IgD-negative memory B cell (primary cell): ENCODE measurements around the gene GLIS1. TPM values are rescaled to one million over a fixed set of nuclear protein-coding genes. Genes with fewer than 3 reads are reported as not detected.

ENCODE experiments used
- H3K27ac Mint-ChIP-seq, 3 donors: one replicate each; pipeline ENCODE4 v1.8.0; 2020 to 2022; ENCODE audit warnings: mild to moderate bottlenecking in 3 of 3, mixed read lengths in 3 of 3, moderate library complexity in 1 of 3
- H3K27me3 Mint-ChIP-seq: one replicate; pipeline ENCODE4 v1.8.0; 2021; ENCODE audit warnings: mixed read lengths
- H3K36me3 Mint-ChIP-seq: one replicate; pipeline ENCODE4 v1.8.0; 2020; ENCODE audit warnings: mild to moderate bottlenecking, mixed read lengths
- H3K4me1 Mint-ChIP-seq, 3 donors: one replicate each; pipeline ENCODE4 v1.8.0; 2020 to 2022; ENCODE audit warnings: mixed read lengths in 3 of 3, mild to moderate bottlenecking in 1 of 3
- H3K4me3 Mint-ChIP-seq, 4 donors: one replicate each; pipeline ENCODE4 v1.8.0; 2020 to 2022; ENCODE audit warnings: mild to moderate bottlenecking in 4 of 4, mixed read lengths in 4 of 4, moderate library complexity in 3 of 4
- H3K9me3 Mint-ChIP-seq, 3 donors: one replicate each; pipeline ENCODE4 v1.8.0; 2020 to 2021; ENCODE audit warnings: mixed read lengths in 3 of 3, mild to moderate bottlenecking in 1 of 3
- polyA plus RNA-seq: library from polyadenylated mRNA; unstranded; fragments of 300-500 nt; fragmentation: Illumina TruSeq; gene quantifications from one replicate; pipeline ENCODE4 v1.2.3, GENCODE V29; 2021

The GLIS1 gene
- polyA plus RNA-seq, 1 donor from 2014 or later, result not detected

- Mint-ChIP-seq H3K4me1 (no peaks in the 10 kb centered on the region), H3K4me3 (no peak overlapping the region), H3K36me3 (no peaks in the 10 kb centered on the region), H3K9me3 (no peaks in the 10 kb centered on the region), H3K27me3 (no peaks in the 10 kb centered on the region), H3K27ac (no peak overlapping the region)
These were observed 66.7 kb downstream of the GLIS1 start for GRCh38 chr1:53672243-53672642.

GRCh38 chr1:53669621-53670191, 69.3 kb downstream of the GLIS1 start:
- Mint-ChIP-seq H3K4me1 (no peaks in the 10 kb centered on the region), H3K9me3 (no peaks in the 10 kb centered on the region), H3K36me3 (no peaks in the 10 kb centered on the region), H3K4me3 (no peak overlapping the region), H3K27me3 (peaks cover 3% of the 10 kb centered on the region), H3K27ac (peak overlapping the region in 1 of 3 donors; percentile 32)

DNA sequence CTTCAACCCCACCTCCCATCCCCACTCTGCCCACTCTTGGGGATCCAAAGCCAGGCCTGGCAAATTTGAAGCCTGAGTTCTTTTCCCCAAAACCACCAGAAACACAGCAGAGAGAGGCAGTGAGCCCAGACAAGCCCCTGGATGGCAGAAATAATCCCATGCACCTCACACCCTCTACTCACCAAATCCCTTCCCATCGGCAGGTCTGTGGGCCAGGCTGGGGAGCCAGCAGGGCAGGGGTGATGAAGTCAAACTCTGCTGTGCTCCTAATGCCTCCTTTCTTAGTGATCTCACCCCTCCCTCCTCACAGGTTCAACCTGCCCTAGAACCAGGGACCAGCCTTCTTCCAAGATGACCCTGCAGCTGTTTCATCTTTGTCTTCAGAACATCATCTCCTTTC, 72.4 kb downstream of the GLIS1 start:
- H3K36me3 Mint-ChIP-seq, result no peaks in the 10 kb centered on the region
- no peak overlapping the region for H3K4me3 Mint-ChIP-seq
- H3K4me1 Mint-ChIP-seq, result no peaks in the 10 kb centered on the region
- H3K27ac Mint-ChIP-seq, result no peak overlapping the region
- peaks cover 3% of the 10 kb centered on the region for H3K27me3 Mint-ChIP-seq
- H3K9me3 Mint-ChIP-seq, result no peaks in the 10 kb centered on the region

GRCh38 chr1:53665996-53666395, 73.0 kb downstream of the GLIS1 start:
- Mint-ChIP-seq H3K9me3 (no peaks in the 10 kb centered on the region), H3K4me3 (no peak overlapping the region), H3K27me3 (peaks cover 3% of the 10 kb centered on the region), H3K27ac (no peak overlapping the region), H3K4me1 (no peaks in the 10 kb centered on the region), H3K36me3 (no peaks in the 10 kb centered on the region)

DNA sequence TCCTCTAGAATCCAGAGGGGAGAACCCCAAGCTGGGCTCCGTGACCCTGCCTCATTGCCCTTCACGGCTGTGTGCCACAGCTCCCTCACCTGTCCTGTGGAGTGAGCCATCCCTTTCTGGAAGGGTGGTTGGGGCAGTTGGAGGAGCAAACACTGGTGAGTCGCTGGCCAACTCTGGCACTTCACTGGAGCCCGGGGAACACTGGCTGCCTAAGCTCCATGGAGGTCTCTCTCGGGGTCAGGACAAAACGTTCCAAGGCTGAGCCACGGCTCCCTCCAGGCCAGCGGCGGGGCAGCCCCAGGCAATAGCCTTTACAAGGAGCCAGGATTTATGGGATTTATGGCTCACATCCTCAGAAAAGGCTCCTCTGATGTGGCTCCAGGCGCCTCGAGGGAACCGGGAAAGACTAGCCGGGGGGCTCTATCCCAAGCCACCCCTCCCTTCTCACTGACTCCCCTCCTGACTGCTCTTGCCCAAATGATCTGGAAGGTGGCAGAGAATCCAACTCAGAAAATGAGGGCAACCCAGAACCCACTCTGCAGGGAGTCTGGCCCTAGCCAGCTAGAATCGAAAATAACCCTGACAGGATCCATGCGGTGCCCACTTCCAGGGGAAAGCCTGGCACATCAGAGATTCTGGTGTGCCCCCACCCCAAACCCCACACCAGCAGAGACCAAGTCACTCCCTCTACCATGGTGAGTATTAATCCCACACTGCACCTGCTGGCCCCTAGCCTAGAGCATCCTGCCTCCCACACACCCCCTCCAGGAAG, 75.2 kb downstream of the GLIS1 start:
- H3K9me3 Mint-ChIP-seq, result no peaks in the 10 kb centered on the region
- H3K4me3 Mint-ChIP-seq, result no peak overlapping the region

GRCh38 chr1:53662951-53663350, 76.0 kb downstream of the GLIS1 start:
- Mint-ChIP-seq H3K36me3 (no peaks in the 10 kb centered on the region), H3K4me3 (no peak overlapping the region), H3K27ac (peak overlapping the region in 1 of 3 donors; percentile 42), H3K9me3 (no peaks in the 10 kb centered on the region), H3K4me1 (no peaks in the 10 kb centered on the region), H3K27me3 (peaks cover 10% of the 10 kb centered on the region)

More for the DNA sequence above, 75.2 kb downstream of the GLIS1 start:
- Mint-ChIP-seq H3K4me1 (no peaks in the 10 kb centered on the region), H3K27me3 (peaks cover 5% of the 10 kb centered on the region), H3K27ac (no peak overlapping the region), H3K36me3 (no peaks in the 10 kb centered on the region)

DNA sequence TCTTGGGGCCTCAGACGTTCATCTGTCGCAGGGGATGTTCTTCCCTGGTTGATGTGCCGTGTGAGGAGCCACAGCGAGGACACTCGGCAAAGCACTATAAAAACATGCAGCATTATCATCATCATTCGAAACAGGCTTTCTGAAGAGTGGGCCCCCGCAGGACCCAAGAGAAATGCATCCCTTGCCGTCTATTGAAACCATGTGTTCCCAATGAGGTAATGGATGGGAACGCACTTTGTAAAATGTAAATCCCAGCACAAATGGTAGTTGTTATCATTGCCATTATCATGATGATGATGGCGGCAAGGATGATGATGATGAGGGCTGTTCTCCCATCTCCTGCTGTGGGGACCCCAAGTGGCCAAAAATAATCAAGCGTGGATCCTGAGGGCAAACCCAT, 76.8 kb downstream of the GLIS1 start:
- H3K9me3 Mint-ChIP-seq, result no peaks in the 10 kb centered on the region
- no peak overlapping the region for H3K27ac Mint-ChIP-seq
- no peaks in the 10 kb centered on the region for H3K36me3 Mint-ChIP-seq
- no peaks in the 10 kb centered on the region for H3K4me1 Mint-ChIP-seq
- H3K4me3 Mint-ChIP-seq, result no peak overlapping the region
- H3K27me3 Mint-ChIP-seq, result peaks cover 10% of the 10 kb centered on the region

- Mint-ChIP-seq H3K4me1 (no peaks in the 10 kb centered on the region), H3K27ac (no peak overlapping the region), H3K27me3 (peaks cover 9% of the 10 kb centered on the region), H3K9me3 (no peaks in the 10 kb centered on the region), H3K4me3 (no peak overlapping the region), H3K36me3 (no peaks in the 10 kb centered on the region)
These were observed 77.5 kb downstream of the GLIS1 start for GRCh38 chr1:53661496-53661895.

- Mint-ChIP-seq H3K36me3 (no peaks in the 10 kb centered on the region), H3K27ac (peak overlapping the region in 1 of 3 donors; percentile 50), H3K27me3 (peaks cover 11% of the 10 kb centered on the region), H3K4me1 (no peaks in the 10 kb centered on the region), H3K4me3 (no peak overlapping the region), H3K9me3 (no peaks in the 10 kb centered on the region)
These were observed 78.3 kb downstream of the GLIS1 start for GRCh38 chr1:53660666-53661065.

DNA sequence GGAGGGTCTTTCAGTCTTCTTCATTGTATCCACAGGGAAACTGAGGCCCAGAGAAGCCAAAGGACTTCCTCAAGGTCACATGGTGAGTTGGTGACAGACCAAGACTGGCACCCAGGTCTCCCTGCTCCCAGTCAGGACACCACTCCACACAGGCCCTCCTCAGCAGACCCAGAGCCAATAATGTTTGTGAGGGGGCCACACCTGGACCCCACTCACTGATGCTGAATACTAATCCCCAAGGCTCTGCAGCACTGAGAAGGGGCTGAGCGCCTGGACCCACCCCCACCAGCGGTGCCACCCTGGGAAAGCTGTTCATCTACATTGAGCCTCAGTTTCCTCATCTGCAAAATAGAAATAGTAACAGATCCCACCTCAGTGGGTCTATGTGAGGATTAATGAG, 79.5 kb downstream of the GLIS1 start:
- H3K9me3 Mint-ChIP-seq, result no peaks in the 10 kb centered on the region
- no peaks in the 10 kb centered on the region for H3K36me3 Mint-ChIP-seq
- H3K27me3 Mint-ChIP-seq, result peaks cover 21% of the 10 kb centered on the region
- no peak overlapping the region for H3K27ac Mint-ChIP-seq
- no peaks in the 10 kb centered on the region for H3K4me1 Mint-ChIP-seq
- H3K4me3 Mint-ChIP-seq, result no peak overlapping the region

- Mint-ChIP-seq H3K27me3 (peaks cover 23% of the 10 kb centered on the region), H3K9me3 (no peaks in the 10 kb centered on the region), H3K4me3 (no peak overlapping the region), H3K27ac (no peak overlapping the region), H3K4me1 (no peaks in the 10 kb centered on the region), H3K36me3 (no peaks in the 10 kb centered on the region)
These were observed 80.3 kb downstream of the GLIS1 start for GRCh38 chr1:53658489-53659230.

- H3K4me3 Mint-ChIP-seq, result no peak overlapping the region
- H3K27ac Mint-ChIP-seq, result no peak overlapping the region
- peaks cover 23% of the 10 kb centered on the region for H3K27me3 Mint-ChIP-seq
- no peaks in the 10 kb centered on the region for H3K36me3 Mint-ChIP-seq
- no peaks in the 10 kb centered on the region for H3K9me3 Mint-ChIP-seq
- no peaks in the 10 kb centered on the region for H3K4me1 Mint-ChIP-seq
These were observed 81.0 kb downstream of the GLIS1 start for GRCh38 chr1:53657891-53658396.

GRCh38 chr1:53657531-53657805, 81.5 kb downstream of the GLIS1 start:
- Mint-ChIP-seq H3K9me3 (no peaks in the 10 kb centered on the region), H3K4me1 (no peaks in the 10 kb centered on the region), H3K27me3 (peaks cover 23% of the 10 kb centered on the region), H3K36me3 (no peaks in the 10 kb centered on the region), H3K27ac (no peak overlapping the region), H3K4me3 (no peak overlapping the region)

DNA sequence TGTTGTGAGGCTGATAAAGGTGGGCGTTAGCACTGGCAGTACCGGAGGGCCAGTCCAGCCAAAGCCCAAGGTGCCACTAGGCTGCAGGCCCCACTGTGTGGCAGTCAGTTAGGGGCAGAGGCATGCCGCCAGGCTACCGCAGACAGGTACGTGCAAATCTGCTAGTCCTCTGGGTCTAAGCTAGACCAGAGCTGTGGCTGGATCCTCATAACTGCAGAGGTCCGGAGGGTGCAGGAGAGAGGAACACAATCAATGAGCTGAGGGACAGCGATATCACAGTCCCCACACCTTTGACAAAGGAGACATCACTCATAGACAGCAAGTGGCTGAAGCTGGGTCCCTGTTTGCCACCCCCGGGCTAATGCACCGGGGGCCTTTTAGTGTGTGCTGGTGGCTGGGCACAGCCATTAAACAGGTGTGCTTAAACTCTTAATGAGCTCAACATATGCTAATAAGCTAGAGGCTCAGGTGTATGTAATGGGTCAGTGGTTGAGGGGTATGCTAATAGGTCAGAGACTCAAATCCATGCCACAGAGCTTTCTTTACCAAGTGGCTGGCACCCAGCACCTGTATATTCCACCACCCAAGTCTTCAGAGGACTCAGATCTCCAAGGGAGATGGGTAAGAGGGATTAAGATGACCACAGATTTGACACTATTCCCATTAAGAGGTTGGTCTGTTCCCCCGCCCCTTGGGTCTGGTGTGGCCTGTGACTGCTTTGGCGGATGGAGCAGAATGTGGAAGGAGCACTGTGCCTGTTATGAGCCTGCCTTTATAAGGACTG, 82.0 kb downstream of the GLIS1 start:
- H3K9me3 Mint-ChIP-seq, result no peaks in the 10 kb centered on the region
- H3K36me3 Mint-ChIP-seq, result no peaks in the 10 kb centered on the region
- no peaks in the 10 kb centered on the region for H3K4me1 Mint-ChIP-seq
- H3K27me3 Mint-ChIP-seq, result peaks cover 23% of the 10 kb centered on the region
- no peak overlapping the region for H3K27ac Mint-ChIP-seq
- H3K4me3 Mint-ChIP-seq, result no peak overlapping the region
